Left cardiac atrium (tissue), 4 donors: ENCODE measurements around the gene SLC25A45. TPM values are rescaled to one million over a fixed set of nuclear protein-coding genes. Genes with fewer than 3 reads are reported as not detected.
A peak's percentile ranks its signal among the peaks of the same experiment; 100 is the strongest.

Experiments used
- ATAC-seq, 2 donors: fragments of 200-7000 bp; cut with Tn5 transposase; one replicate each; pipeline ENCODE4 v1.9.1; 2020; ENCODE audit warnings: mild to moderate bottlenecking in 2 of 2, moderate library complexity in 2 of 2
- DNase-seq: peaks from one replicate; pipeline ENCODE4 v3.0.0-alpha.2; 2020
- intact Hi-C, 2 donors: fragments of 100-400 bp; cut with DNase I; formaldehyde crosslinking; loops; one replicate each; pipeline versions ENCODE4 v1.14.1 to v1.15.1; 2022 to 2023
- long read RNA-seq: library from polyadenylated mRNA; unstranded; transcript quantifications from one replicate; pipeline ENCODE4 v2.0.0, GENCODE V29; 2021
- total RNA-seq, 2 donors: library from RNA; stranded (reverse); fragmentation: NEBNext Ultra II Directional; extraction: Animal tissue kit (Norgen Biotek cat#: 25700); gene quantifications; one replicate each; pipeline ENCODE4 v1.2.1, GENCODE V29; 2021
- donor health status: DM: no; HTN: yes; CAD: no.
- donor health status: DM: no; HTN: yes; CAD: no; lungs with severe emphysema.
- donor health status: DM: yes; HTN: yes; CAD: no.
- donor health status: Dilated cardiomyopathy.

The SLC25A45 gene, protein sequence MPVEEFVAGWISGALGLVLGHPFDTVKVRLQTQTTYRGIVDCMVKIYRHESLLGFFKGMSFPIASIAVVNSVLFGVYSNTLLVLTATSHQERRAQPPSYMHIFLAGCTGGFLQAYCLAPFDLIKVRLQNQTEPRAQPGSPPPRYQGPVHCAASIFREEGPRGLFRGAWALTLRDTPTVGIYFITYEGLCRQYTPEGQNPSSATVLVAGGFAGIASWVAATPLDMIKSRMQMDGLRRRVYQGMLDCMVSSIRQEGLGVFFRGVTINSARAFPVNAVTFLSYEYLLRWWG
- 1 to 10 TPM; 4.1 to 7.2 TPM for total RNA-seq
- long read RNA-seq = 0 reads

GRCh38 chr11:65382033-65382803 lies at the start of gene SLC25A45:
TSS of gene SLC25A45 (minus strand) at chr11:65382646. CDS start at chr11:65381951, 695 bp downstream.
- intact Hi-C loops = loop anchor here in 1 of 2 donors (5.0 kb wide), 2 partner anchors 35 to 130 kb away; no protein-coding TSS in a partner anchor
- peak; percentile 83 to 94 for ATAC-seq
- DNase-seq = peak; percentile 95

- intact Hi-C loops = no loop called here
- no peak for ATAC-seq
- no peak for DNase-seq
Measured at GRCh38 chr11:65431451-65432099, 49.1 kb upstream of the SLC25A45 start.

GRCh38 chr11:65430406-65431217 lies 48.2 kb upstream of the SLC25A45 start:
- intact Hi-C loops = no loop called here
- ATAC-seq (peak in 1 of 2 donors; percentile 1), DNase-seq (no peak)

- intact Hi-C loops = no loop called here
- ATAC-seq = peak; percentile 12 to 15
Measured at GRCh38 chr11:65429724-65430405, 47.4 kb upstream of the SLC25A45 start.

DNA sequence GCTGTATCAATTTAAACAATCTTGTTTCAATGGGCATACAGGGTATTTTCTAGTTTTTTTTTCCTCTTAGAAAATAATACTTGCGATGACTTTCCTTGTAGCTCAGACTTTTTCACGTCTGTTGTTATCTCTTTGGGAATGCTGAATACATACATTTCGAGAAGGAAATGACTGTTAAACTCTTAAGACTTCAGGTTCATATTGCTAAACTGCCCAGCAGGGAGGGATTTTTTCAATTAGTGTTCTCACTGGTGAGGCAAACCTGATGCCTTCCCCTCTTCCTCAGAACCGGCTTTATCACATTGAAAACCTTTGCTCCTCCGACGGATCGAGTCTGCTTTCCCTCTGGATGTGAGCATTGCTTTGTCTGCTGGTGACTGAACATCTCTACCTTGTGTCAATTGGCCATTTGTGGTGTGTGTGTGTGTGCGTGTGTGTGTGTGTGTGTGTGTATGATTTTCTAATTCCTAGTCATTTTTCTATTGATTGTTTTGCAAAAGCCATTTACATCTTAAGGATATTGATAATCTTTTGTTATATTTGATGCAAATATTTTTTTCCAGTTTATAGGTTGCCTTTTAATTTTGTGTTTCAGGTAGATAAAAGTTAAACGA lies 46.7 kb upstream of the SLC25A45 start:
- no peak for DNase-seq
- intact Hi-C loops = no loop called here
- peak in 1 of 2 donors; percentile 1 for ATAC-seq

More at GRCh38 chr11:65429724-65430405, 47.4 kb upstream of the SLC25A45 start:
- peak; percentile 81 for DNase-seq

- DNase-seq (no peak), ATAC-seq (peak in 1 of 2 donors; percentile 2)
- intact Hi-C loops = no loop called here
Measured at GRCh38 chr11:65428578-65429067, 46.2 kb upstream of the SLC25A45 start.

- ATAC-seq = peak in 1 of 2 donors; percentile 3
- intact Hi-C loops = loop anchor here in 1 of 2 donors (2.0 kb wide), 1 partner anchor 77 kb away; no protein-coding TSS in a partner anchor
- DNase-seq = peak; percentile 40
Measured at GRCh38 chr11:65427691-65428577, 45.5 kb upstream of the SLC25A45 start.

DNA sequence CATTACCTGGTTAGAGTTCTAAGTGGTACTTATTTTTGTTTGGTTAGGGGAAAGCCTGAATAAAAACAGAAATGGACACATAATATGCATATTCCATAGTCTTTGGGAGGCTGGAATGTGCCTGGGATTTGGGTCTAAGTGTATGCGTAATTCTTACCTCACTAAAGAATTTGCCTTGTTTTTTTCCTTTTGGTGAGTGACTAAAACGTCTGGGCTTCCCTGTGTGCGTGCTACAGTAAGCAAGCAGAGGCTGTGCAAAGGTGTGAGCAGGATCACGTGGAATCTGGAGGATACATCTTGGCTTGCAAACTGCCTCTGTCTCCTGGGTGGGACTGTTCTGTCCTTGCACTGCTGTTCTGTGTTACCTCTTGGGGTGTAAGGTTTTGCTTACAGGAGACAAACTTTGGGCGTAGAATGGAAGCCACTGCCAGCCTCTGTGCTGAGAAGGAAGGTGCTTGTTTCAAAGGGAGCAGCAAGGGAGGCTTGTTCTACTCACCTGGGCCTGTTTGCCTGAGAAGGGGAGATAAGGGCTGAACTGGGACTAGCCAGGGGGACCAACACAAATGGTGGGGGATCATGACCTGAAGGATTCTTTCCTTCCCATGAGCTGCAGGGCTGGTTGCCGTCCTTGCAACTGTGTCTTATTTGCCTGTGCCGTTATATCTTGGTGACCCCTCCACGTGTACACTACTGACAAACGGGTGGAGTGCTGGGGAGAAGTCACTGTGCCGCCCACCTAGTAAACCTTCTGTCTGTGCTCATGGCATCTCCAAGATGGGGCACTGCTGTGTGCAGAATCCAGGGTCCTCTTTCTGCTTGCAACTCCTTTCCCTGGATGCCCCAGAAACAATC lies 44.6 kb upstream of the SLC25A45 start:
- intact Hi-C loops = loop anchor here in 1 of 2 donors (2.0 kb wide), 1 partner anchor 78 kb away; no protein-coding TSS in a partner anchor
- peak in 1 of 2 donors; percentile 1 for ATAC-seq

DNA sequence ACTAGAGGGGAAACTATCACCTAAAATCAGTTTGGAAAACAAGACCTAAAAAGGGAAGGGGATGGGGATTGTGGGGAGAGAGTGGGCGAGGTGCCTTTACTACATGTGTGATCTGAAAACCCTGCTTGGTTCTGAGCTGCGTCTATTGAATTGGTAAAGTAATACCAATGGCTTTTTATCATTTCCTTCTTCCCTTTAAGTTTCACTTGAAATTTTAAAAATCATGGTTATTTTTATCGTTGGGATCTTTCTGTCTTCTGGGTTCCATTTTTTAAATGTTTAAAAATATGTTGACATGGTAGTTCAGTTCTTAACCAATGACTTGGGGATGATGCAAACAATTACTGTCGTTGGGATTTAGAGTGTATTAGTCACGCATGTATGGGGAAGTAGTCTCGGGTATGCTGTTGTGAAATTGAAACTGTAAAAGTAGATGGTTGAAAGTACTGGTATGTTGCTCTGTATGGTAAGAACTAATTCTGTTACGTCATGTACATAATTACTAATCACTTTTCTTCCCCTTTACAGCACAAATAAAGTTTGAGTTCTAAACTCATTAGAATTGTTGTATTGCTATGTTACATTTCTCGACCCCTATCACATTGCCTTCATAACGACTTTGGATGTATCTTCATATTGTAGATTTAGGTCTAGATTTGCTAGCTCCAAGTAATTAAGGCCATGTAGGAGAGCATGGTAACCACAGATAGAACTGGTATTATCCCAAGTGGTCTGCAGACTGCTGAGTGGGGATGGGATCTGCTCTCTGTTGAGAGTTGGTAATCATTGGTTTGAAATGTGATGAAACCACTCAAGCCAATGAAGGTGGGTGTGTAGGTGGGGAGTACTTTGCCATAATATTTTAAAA lies 43.8 kb upstream of the SLC25A45 start:
- ATAC-seq = no peak
- intact Hi-C loops = loop anchor here in 1 of 2 donors (2.0 kb wide), 1 partner anchor 79 kb away; no protein-coding TSS in a partner anchor
- DNase-seq = peak; percentile 22

More for the DNA sequence above, 44.6 kb upstream of the SLC25A45 start:
- peak; percentile 36 for DNase-seq

DNA sequence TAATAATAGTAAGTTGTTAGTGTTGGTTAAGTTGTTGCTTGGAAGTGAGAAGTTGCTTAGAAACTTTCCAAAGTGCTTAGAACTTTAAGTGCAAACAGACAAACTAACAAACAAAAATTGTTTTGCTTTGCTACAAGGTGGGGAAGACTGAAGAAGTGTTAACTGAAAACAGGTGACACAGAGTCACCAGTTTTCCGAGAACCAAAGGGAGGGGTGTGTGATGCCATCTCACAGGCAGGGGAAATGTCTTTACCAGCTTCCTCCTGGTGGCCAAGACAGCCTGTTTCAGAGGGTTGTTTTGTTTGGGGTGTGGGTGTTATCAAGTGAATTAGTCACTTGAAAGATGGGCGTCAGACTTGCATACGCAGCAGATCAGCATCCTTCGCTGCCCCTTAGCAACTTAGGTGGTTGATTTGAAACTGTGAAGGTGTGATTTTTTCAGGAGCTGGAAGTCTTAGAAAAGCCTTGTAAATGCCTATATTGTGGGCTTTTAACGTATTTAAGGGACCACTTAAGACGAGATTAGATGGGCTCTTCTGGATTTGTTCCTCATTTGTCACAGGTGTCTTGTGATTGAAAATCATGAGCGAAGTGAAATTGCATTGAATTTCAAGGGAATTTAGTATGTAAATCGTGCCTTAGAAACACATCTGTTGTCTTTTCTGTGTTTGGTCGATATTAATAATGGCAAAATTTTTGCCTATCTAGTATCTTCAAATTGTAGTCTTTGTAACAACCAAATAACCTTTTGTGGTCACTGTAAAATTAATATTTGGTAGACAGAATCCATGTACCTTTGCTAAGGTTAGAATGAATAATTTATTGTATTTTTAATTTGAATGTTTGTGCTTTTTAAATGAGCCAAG lies 42.9 kb upstream of the SLC25A45 start:
- no peak for ATAC-seq
- intact Hi-C loops = no loop called here
- DNase-seq = peak; percentile 37

GRCh38 chr11:65424205-65425104 lies 42.0 kb upstream of the SLC25A45 start:
- DNase-seq (peak; percentile 46), ATAC-seq (no peak)
- intact Hi-C loops = loop anchor here in 1 of 2 donors (5.0 kb wide), 1 partner anchor 48 kb away; no protein-coding TSS in a partner anchor

- intact Hi-C loops = loop anchor here in 1 of 2 donors (2.0 to 5.0 kb wide), 2 partner anchors 49 to 73 kb away; no protein-coding TSS in a partner anchor
- ATAC-seq (no peak), DNase-seq (peak; percentile 28)
Measured at GRCh38 chr11:65423516-65424204, 41.2 kb upstream of the SLC25A45 start.
